Cortex of kidney (tissue), 1 donor: ENCODE data around the gene CTNND1.

ENCODE experiments used
- DNase-seq: peaks from one replicate; lab custom pipeline; 2025; lab: John Stamatoyannopoulos, UW

Gene CTNND1

GRCh38 chr11:57764021-57764420, 2.4 kb downstream of the CTNND1 start:
- DNase-seq: no peak

- DNase-seq: no peak
These were observed 3.0 kb downstream of the CTNND1 start for GRCh38 chr11:57764566-57764965.

GRCh38 chr11:57764972-57765371, 3.4 kb downstream of the CTNND1 start:
- DNase-seq: no peak

GRCh38 chr11:57770793-57771192, 9.2 kb downstream of the CTNND1 start:
- no peak for DNase-seq

- no peak for DNase-seq
These were observed 9.8 kb downstream of the CTNND1 start for GRCh38 chr11:57771365-57771764.

DNA sequence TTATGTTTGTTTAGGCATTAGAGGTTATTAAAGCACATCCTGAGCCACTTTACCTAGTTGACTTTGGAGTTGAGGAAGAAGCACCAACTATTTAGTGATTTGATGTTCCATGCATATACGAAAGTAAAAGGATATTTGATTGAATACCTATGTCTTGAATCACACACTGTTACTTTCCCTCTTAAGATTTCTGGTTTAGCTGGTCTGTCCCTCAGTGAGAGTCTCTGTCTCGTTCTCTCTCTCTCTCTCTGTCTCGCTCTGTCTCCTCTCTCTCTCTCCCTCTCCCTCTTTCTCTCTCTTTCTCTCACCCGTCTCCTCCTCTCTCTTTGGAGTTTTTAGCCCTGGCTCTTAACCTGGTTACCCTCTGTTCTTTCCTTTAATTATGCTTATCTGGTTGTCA, 11.0 kb downstream of the CTNND1 start:
- no peak for DNase-seq

- no peak for DNase-seq
These were observed 11.5 kb downstream of the CTNND1 start for GRCh38 chr11:57773026-57773598.

DNA sequence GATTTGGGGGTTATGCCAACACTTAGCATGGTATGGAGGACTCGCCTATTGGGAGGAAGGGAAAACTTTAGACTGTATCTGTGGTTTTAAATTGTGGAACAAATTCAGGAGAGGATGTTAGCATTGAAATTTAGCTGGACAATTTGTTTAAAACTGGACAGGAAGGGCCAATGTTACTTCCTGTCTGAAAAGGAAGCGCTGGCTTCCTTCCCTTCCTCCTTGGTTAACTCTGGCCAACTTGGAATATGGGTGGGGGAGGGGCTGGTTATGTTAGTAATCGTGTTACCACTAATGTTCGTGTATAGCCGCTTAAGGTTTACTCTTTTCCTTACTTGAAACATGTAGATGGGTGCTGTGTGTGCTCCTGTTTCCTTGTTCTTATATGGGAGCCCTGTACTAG, 13.9 kb downstream of the CTNND1 start:
- DNase-seq: no peak

GRCh38 chr11:57776031-57776521, 14.5 kb downstream of the CTNND1 start:
- no peak for DNase-seq

DNA sequence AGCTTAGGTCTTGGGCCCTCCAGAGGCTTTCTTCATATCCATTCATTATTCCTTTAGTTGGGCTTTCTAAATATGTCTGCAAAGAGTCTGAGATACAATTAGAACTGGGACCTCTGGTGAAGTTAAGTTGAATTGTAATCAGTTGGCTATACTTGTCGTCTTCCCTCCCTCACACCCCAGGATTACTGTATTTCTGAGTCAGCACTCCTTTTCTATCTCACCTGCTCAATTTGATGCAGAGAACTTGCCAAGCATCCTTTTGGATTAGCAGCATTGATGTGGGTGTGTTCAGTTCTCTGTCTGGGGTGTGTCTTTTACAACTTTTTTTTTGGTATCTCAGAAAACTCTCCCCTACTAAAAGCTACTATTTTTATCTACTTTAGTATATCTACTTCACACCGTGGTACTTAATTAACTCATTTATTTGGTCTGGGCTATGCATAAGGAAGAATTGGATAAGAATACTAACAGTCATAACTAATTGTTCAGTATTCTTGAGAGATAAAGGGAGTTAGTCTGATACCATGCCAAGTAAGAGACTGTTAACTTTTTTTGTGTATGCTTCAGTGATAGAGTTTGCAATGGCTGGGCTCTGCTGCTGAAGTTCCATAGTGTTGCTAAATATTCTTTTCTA, 15.1 kb downstream of the CTNND1 start:
- no peak for DNase-seq

DNA sequence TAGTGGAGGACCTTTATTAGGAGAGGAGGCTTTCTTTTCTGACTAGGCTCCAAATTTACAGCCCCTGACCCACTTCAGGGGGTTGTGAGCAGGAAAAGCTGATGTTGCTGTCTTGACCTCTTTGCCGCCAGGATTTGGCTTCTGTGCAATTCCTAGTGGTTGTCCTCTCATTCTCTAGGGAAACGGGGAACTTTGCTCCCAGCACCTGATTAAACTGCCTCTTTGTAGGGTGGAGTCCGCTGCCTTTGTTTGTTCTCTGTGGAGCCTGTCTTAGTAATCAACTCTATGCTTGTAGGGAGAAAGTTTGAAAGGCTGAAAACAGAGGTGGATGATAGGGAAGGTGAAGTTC, 16.3 kb downstream of the CTNND1 start:
- no peak for DNase-seq

DNA sequence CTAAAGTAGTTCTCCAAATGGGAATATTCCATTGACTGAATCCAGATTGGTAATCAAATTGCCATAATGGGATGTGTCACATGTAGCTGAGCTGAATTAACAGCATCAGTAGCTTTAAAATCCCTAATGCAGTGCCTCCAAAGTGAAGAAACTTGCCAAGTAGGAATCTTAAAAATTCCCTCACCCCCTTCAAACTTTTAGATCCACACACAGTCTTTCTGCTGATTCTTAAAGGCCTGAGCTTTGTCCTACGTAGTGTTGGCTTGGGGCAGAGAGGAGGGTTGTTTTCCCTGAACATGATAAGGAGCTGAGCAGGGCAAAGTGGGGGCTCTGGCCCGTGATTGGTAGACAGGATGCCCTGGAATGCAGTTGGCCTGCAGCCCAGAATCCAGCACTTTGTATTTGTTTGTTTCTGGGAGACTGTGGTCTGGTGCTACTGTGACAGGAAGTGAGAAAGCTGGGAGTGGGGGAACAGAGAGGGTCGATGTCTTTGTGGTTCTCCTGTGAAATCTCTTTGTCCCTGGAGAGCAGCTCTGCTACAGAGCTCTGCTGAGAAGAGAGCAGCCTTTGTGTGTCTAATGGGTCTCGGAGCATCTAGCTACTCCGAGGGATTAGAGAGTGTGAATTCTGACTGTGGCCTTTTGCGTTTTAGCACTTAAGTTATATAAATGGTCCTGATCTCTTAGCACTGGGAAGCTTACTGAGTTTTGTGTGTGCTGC, 16.9 kb downstream of the CTNND1 start:
- no peak for DNase-seq

- DNase-seq: no peak
These were observed 17.7 kb downstream of the CTNND1 start for GRCh38 chr11:57779276-57779675.

- DNase-seq: no peak
These were observed 19.9 kb downstream of the CTNND1 start for GRCh38 chr11:57781529-57781943.

GRCh38 chr11:57785072-57785471, 23.5 kb downstream of the CTNND1 start:
- no peak for DNase-seq

- no peak for DNase-seq
These were observed 24.8 kb downstream of the CTNND1 start for GRCh38 chr11:57786436-57786835.

GRCh38 chr11:57787006-57787604, 25.5 kb downstream of the CTNND1 start:
- DNase-seq: no peak

DNA sequence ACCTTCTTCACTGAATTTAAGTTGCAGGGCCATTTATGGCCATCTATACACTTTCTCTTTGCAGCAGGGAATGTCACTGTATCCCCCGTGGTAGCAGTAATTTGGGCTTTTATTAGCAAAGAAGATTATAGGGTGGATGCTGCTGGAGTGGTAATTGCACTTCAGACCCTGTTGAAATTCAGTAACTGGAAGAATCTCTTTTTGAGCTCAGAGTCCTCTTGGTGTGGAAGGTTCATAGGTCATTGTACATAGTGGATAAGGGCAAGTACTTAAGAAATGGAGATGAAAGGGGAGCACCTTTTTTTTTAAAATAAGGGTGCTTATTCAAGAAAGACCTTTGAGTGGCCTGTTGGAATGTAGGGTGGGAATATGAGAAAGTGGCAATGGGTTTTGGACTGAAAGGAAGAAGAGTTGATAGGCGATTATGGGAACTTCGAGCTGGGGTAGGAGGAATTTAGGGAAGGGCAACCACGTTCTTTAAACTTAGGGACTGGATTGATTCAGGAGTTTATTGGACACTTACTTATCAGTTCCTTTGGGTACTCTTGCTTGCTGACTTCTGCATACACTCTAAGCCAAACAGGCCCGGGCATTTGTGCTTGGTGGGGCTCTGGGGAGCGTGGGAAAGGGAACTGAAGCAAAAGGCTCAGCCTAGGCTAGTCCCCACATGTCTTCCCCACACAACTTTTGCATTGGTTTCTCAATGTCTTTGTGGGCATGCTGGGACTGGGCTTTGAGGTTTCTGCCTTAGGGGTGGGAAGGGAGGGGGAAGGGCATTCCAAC, 26.5 kb downstream of the CTNND1 start:
- DNase-seq: no peak

DNA sequence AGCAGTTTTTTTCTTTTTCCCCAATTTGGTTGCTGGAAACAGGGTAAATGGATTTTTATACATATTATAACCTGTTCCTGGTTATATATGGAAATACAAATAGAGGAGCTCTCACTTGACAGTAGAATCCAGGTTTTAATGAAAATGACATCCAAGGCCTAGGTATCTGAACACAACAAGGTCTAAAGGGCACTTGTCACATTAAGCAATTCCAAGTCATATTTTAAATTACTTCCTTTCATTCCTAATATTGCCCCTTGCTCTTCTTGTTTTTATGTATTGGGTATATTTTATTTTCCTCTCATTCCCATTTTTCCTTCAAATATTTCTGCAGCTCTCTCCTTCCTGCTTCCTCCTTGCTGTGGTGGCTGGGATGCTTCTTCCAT, 27.1 kb downstream of the CTNND1 start:
- no peak for DNase-seq

- DNase-seq: no peak
These were observed 29.9 kb downstream of the CTNND1 start for GRCh38 chr11:57791321-57792059.

DNA sequence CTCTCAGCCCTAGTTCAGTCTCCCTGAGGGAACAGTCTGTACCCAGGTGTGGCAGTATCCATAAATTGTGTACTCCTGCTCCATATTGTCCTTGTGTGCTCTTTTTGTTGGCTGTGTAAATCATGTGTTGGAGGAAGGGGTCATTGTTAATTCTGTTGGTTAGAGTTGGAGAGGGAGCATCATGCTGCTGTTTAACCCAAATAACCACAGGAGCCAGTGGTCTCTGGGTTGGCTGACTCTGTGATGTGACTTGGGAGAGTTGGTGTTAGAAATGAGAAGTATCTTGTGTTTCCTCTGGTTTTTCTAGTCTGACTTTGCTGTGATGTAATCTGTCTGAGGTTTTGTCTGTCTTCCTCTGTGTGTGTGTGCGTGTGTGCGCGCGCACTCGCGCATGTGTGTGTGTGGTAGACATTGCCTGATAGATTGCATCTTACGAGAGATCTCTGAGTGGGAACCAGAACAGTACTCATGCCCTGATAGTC, 30.5 kb downstream of the CTNND1 start:
- no peak for DNase-seq
